ENCODE measurements around the gene UPF2.
"Not testable (repeated sequence)": the region's sequence is repeated elsewhere in the genome, so short reads cannot be mapped to it uniquely, and the experiment has no call there.

The UPF2 gene

GRCh38 chr10:11901833-11902475, 140.7 kb downstream of the UPF2 start:
- no peak for FAIRE-seq

GRCh38 chr10:11901454-11901832, 141.2 kb downstream of the UPF2 start:
- FAIRE-seq: no peak

GRCh38 chr10:11901036-11901301, 141.6 kb downstream of the UPF2 start:
- FAIRE-seq: no peak

GRCh38 chr10:11899067-11899876, 143.3 kb downstream of the UPF2 start:
- no peak for FAIRE-seq

GRCh38 chr10:11898372-11899066, 144.1 kb downstream of the UPF2 start:
- FAIRE-seq: no peak

- no peak for FAIRE-seq
Measured at GRCh38 chr10:11898033-11898371, 144.6 kb downstream of the UPF2 start.

- FAIRE-seq: no peak
Measured at GRCh38 chr10:11896549-11897200, 145.9 kb downstream of the UPF2 start.

GRCh38 chr10:11895598-11895997, 147.0 kb downstream of the UPF2 start:
- no peak for FAIRE-seq

- FAIRE-seq: no peak
Measured at GRCh38 chr10:11895108-11895466, 147.5 kb downstream of the UPF2 start.

GRCh38 chr10:11894381-11895107, 148.1 kb downstream of the UPF2 start:
- FAIRE-seq: no peak

GRCh38 chr10:11893749-11894278, 148.8 kb downstream of the UPF2 start:
- no peak for FAIRE-seq

- no peak for FAIRE-seq
Measured at GRCh38 chr10:11891776-11892486, 150.7 kb downstream of the UPF2 start.

GRCh38 chr10:11889263-11889662, 153.3 kb downstream of the UPF2 start:
- FAIRE-seq: not testable (repeated sequence)

GRCh38 chr10:11887381-11888227, 155.0 kb downstream of the UPF2 start:
- no peak for FAIRE-seq

- no peak for FAIRE-seq
Measured at GRCh38 chr10:11886851-11887250, 155.8 kb downstream of the UPF2 start.

- no peak for FAIRE-seq
Measured at GRCh38 chr10:11886138-11886474, 156.5 kb downstream of the UPF2 start.

- FAIRE-seq: no peak
Measured at GRCh38 chr10:11885437-11886137, 157.0 kb downstream of the UPF2 start.

GRCh38 chr10:11884706-11885423, 157.7 kb downstream of the UPF2 start:
- FAIRE-seq: no peak

GRCh38 chr10:11882646-11883375, 159.8 kb downstream of the UPF2 start:
- FAIRE-seq: no peak
